Stimulated activated CD8-positive, alpha-beta memory T cell treated with anti-CD3 and anti-CD28 coated beads, Interleukin-7, amount 100 ng/mL, for 48 hours (primary cell): ENCODE results near the gene IKBKE.

ENCODE experiments used
- DNase-seq, 2 donors: peaks; one replicate each; pipeline ENCODE4 v3.0.0-alpha.2; 2020; ENCODE audit warnings: low read depth in 1 of 2; ENCODE audit errors: extremely low read depth in 1 of 2

Gene IKBKE

DNA sequence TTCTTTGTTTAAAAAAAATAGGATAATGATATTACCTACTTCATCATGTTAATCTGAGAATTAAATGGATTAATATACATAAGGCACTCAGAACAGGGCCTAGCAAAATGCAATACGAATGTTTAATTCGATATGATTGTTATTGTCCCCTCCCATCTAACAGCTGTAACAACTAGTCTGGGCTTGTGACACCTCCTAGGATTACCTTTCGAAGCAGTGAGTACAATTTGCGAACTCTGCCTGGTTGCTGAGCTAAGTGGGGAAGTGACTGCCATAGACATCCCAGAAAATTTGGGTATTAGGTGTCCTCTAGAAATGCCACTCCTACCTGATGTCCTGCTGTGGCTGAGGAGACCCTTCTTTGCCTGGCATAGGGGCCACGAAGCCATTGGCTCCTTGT is 40.1 kb downstream of the IKBKE start:
- DNase-seq: no peak

- no peak for DNase-seq
These were observed 41.2 kb downstream of the IKBKE start for GRCh38 chr1:206511362-206512057.

DNA sequence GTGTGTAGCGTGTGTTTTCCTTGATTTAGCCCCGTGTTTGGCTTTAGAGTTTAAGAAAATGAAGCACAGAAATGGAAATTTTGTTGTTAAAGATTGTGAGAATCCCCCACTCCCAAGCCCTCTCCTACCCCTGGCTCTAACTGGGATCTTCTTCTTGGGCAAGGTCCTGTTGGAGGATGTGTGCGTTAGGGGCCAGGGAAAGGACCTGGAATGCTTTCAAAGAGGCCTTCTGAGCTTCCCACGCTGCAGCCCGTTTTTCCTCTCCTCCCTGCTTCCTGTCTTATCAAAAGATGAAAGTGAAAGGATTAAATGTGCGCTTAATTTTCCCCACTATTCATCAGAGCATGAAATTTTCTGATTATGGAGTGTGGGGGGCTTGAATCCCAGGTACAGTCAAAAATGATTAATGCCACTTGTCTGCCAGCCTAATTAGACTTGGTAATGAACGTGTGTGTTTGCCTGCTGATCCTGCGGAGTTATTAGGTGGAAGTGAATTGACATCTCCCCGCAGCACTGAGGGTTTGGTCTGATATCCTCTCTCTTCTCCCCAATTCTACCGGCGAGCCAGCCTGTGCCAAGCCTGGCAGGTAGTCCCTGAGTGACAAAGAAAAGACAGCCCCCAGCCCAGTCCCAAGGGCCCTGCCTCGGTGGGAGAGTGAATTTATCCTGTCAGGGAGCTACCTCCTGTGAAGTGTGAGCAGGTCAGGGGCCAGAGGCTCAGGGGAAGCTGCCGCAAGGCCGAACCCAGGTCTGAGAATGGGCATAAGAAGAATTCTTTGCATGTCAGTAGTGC is 42.0 kb downstream of the IKBKE start:
- DNase-seq: no peak

- DNase-seq: no peak
These were observed 42.5 kb downstream of the IKBKE start for GRCh38 chr1:206512851-206513180.

GRCh38 chr1:206513312-206514111 is 43.2 kb downstream of the IKBKE start:
- no peak for DNase-seq

- DNase-seq: no peak
These were observed 44.6 kb downstream of the IKBKE start for GRCh38 chr1:206514813-206515387.

DNA sequence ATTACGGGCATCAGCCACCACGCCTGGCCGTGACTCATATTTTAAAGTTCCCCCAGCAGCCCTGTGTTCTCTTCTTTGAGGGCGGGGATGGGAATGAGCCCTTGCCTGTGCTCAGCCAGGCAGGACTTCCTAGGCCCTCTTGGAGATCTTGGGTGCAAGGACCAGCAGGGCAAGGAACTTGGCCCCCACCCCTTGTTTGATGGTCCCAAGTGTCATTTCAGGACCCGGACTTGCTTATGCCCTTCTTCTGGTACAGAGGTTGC is 46.4 kb downstream of the IKBKE start:
- DNase-seq: no peak

DNA sequence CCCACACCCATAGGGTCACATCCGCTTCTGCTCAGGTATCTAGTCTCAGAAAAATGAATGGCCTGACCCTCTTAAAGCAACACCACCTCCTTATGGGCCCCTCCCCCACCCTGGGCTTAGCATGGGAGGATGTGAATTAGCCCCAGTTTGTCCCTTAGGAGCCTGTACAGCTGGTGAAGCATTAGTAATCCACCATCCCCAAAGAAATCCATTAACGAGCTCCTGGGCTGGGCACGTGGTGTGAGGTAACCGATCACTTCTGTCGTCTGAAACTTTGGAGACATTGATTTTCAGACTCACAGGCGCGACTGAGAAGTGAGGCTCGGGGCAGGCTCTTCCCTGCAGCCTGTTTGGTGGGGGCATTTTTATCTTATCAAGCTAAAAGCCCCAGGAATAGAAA is 47.5 kb downstream of the IKBKE start:
- no peak for DNase-seq

- no peak for DNase-seq
These were observed 47.9 kb downstream of the IKBKE start for GRCh38 chr1:206518206-206518605.

DNA sequence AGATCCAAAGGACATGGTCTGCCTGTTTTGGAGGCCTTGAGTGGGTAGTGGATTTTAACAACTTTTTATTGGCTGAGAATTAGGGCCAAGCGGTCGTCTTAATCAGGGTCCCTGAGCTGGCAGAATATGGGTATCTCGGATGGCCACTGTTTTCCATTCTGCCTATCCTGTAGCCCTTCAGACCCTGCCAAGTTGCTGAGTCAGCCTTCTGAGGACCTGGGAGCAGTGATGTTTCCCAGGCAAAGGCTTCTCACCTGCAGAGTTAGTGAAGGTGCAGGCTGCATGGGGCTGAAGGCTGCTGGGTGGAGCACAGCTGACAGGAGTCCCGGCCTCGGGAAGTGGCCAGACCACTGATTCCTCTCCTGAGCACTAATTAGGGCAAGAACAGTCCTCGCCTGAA is 48.5 kb downstream of the IKBKE start:
- no peak for DNase-seq

- no peak for DNase-seq
These were observed 50.9 kb downstream of the IKBKE start for GRCh38 chr1:206521127-206521526.

- no peak for DNase-seq
These were observed 51.6 kb downstream of the IKBKE start for GRCh38 chr1:206521694-206522402.

DNA sequence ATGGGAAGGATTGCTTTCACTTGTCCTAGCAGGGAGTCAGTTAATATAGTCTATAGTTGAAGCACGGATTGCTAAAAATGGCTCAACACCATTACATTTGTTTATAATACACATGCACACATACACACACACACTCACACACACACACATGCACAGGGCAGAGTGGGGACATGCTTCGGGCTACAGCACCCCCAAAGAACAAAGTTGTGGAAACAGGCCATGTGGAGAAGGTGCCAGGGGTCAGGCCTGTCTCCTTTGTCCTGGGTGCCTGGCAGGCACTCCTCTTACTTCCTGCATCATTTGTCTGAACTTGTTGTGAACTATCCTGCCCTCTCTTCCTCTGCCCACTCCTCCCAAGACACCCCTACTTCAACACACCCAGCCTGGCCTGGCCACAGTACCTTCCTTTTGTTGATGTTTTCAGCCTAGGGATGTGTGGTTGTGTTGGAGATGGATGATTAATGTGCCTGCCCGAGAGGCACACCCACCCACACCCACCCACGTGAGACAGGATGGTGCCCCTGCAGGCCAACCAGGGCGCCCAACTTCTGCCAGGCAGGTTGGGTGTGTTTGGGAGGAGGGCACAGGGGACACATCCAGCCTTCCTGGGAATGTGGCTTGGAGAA is 54.6 kb downstream of the IKBKE start:
- DNase-seq: no peak

GRCh38 chr1:206526064-206526911 is 56.0 kb downstream of the IKBKE start:
- no peak for DNase-seq

- DNase-seq: no peak
These were observed 59.1 kb downstream of the IKBKE start for GRCh38 chr1:206529425-206529824.

GRCh38 chr1:206532368-206532767 is 62.1 kb downstream of the IKBKE start:
- DNase-seq: no peak

DNA sequence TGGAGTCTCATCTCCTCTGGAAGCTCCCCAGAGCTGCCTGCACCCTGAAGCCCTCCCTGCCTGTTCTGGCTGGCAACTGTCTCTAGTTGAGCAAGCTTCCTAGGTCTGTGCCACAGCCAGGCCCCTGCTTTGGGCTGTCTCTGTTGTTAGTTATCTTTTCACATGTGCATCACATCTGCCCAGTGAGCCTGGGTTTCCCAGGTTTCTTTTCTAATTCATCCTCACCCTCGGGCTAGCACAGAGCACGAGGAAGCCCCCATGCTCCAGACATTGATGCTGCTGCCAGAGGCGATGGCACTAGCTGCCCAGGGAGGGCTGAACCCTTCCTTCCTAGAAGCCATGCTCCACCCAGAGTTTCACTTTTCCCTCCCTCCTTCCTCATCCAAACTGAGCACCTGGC is 64.3 kb downstream of the IKBKE start:
- DNase-seq: no peak

DNA sequence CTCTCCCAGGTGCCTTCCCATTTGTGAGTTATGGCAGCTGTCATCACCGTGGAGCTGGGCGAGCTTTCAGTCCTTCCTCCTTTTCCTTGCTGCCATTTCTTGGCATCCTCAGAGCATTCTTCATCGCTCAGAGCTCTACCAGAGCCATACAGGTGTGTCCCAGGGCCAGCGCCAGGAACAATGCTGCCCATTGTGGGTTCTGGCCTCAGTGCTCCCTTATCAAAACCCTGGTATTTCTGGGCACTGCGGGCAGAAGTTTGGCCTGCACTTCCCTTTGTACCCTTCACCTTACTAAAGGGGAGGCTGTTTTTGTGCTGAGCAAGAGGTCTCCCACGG is 65.5 kb downstream of the IKBKE start:
- DNase-seq: no peak

- DNase-seq: no peak
These were observed 66.9 kb downstream of the IKBKE start for GRCh38 chr1:206537141-206537540.
